ENCODE data around the gene OPALIN.

Gene OPALIN

DNA sequence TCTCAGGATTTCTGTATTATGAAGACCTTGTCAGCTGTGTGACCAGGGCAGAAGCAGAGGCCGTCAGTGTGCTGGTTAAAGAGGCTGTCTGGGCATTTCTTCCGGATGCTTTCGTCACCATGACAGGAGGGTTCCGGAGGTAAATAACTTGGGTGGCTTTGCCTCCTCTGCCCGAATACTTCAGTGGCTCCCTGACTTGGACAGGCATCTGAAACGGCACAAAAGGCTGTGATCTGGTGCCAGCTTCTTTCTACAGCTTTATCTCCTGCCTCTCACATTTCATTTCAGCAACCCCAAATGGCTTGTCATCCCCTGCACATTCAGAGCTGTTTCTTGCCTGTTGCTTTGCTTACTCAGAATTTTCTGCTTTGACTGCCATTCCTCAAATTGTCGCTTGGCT is 31.3 kb downstream of the OPALIN start:
- H3K4me3 ChIP-seq (ENCODE audit: low read length), result no peak overlapping the region
- DNase-seq (ENCODE audit: low read depth), result no peak
- TF ChIP-seq, protein P1, sequence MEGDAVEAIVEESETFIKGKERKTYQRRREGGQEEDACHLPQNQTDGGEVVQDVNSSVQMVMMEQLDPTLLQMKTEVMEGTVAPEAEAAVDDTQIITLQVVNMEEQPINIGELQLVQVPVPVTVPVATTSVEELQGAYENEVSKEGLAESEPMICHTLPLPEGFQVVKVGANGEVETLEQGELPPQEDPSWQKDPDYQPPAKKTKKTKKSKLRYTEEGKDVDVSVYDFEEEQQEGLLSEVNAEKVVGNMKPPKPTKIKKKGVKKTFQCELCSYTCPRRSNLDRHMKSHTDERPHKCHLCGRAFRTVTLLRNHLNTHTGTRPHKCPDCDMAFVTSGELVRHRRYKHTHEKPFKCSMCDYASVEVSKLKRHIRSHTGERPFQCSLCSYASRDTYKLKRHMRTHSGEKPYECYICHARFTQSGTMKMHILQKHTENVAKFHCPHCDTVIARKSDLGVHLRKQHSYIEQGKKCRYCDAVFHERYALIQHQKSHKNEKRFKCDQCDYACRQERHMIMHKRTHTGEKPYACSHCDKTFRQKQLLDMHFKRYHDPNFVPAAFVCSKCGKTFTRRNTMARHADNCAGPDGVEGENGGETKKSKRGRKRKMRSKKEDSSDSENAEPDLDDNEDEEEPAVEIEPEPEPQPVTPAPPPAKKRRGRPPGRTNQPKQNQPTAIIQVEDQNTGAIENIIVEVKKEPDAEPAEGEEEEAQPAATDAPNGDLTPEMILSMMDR (conservative IDR thresholded peaks at IDR 0.05; ENCODE audit: low read length), result no peak

DNA sequence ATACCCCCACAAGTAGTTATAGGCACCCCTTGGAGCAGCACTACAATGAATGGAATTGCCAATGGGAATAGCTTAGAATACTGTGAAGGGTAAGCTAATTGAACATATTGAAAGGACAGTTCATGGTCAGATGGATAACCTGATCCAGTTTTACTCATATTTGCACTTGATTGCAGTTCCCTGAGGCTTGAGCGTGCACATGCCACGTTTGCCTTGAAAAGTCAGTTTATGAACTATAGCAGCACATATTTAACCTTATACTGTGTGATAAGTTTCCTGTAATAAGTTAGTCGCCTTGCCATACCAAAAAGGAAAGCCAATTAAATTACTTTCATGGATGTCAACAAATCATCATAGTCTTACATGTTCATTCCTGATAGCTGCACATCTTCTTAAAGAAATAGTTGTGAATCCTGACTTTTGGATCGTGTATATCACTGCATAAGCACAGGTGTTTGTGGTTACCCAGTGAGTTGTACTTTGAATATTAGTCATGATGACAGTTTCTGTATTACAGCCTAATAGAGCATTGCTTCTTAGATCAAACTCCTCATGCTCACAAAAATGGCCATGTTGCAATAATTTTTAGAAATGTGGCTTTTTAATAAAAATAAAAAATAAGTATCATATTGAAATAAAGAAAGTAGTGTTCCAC is 33.0 kb downstream of the OPALIN start:
- DNase-seq (ENCODE audit: low read depth), result no peak
- TF ChIP-seq, protein P1 (conservative IDR thresholded peaks at IDR 0.05; ENCODE audit: low read length), result no peak
- no peak overlapping the region for H3K4me3 ChIP-seq (ENCODE audit: low read length)

DNA sequence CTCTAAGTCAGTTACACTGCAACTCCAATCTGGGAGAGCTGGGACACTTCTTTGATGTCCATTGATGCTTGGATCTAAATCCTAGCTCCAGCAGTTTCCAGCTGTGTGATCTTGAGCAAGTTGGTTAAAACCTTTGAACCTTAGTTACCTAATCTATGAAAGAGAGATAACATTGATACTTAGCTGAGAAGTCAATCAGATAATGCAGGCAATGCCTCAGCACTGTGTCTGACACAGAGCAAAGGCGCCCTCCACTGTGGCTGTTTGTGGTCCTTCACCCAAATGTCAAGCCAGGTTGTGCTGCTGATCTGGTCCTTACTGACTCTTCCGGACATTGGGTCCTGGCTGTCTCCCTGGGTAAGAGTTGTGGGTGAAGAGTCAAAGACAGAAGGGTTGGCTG is 34.4 kb downstream of the OPALIN start:
- no peak for DNase-seq (ENCODE audit: low read depth)
- H3K4me3 ChIP-seq (ENCODE audit: low read length), result no peak overlapping the region
- TF ChIP-seq, protein P1 (conservative IDR thresholded peaks at IDR 0.05; ENCODE audit: low read length), result no peak

DNA sequence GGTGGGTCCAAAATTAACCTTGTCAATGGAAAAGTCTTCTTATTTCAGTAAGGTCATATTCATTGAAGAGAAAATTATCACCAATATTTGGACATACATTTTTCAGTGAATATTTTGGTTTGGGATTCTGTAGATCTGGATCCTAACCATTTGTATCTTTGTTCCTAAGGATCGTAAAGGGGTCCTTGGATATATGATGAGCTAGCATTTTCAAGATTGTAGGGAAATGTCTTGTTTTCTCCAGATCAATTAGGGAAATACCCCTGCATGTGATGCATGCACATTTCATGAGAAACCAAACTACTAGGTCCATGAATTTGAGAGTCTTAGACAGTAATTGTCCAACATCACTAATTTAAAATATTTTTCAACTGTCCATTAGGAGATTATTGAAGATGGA is 36.5 kb downstream of the OPALIN start:
- H3K4me3 ChIP-seq (ENCODE audit: low read length), result no peak overlapping the region
- TF ChIP-seq, protein P1 (conservative IDR thresholded peaks at IDR 0.05; ENCODE audit: low read length), result no peak
- no peak for DNase-seq (ENCODE audit: low read depth)

DNA sequence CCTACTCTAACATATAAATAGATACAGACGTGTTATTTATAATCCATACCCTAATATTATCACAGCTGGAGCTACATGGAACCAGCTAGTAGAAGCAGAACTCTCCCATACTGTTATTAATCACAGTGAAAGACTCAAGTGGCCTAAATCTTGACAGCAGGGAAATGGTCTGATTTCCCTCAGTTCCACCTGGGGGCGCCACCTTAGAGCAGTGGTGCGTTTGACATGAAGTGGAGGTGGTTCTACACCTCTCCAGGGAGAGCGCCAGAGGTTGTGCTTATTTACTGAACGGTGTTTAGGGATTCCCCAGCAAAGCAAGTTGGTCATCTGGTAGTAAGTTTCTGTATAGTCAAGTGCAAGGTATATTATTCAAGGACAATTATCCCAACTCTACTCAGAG is 37.0 kb downstream of the OPALIN start:
- no peak for DNase-seq (ENCODE audit: low read depth)
- TF ChIP-seq, protein P1 (conservative IDR thresholded peaks at IDR 0.05; ENCODE audit: low read length), result no peak
- H3K4me3 ChIP-seq (ENCODE audit: low read length), result no peak overlapping the region

DNA sequence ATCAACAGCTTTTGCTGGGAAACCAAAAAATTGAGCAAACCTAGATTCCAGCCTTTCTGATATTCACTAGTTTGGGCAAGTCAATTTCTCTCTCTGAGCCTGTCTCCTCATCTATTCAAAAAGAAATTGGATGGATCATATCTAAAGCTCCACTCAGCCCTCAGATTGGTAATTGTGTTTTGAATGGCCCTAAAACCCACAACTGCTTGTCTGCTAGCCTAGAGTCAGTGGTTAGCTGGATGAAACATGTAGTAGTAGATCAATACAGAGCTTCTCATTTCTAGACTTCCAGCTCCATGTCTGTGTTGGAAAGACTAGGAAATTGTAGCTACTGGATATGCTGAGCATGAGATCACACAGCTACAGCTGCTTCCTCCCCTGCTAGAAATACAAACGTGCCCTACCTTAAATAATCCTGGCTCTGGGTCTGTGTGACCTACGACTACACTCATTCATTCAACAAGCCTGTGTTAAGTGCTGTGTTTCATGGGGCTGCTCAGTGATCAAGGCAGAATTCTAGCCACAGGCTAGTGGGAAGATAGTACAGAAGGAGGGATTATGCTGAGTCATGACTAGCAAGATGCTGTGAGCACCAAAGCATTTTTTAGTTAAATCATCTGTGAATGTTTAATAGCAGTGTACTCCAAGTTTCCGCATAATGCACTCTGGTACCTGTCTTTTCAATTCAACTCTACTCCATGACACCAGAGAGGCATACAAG is 38.9 kb downstream of the OPALIN start:
- TF ChIP-seq, protein P1 (conservative IDR thresholded peaks at IDR 0.05; ENCODE audit: low read length), result no peak
- DNase-seq (ENCODE audit: low read depth), result no peak
- no peak overlapping the region for H3K4me3 ChIP-seq (ENCODE audit: low read length)
